Measurements from ENCODE around the gene ZNF736. TPM values are rescaled to one million over a fixed set of nuclear protein-coding genes. Genes with fewer than 3 reads are reported as not detected.

The ZNF736 gene
- total RNA-seq, 2 donors from 2014 or later: not detected

GRCh38 chr7:64371116-64371515 lies 57.4 kb downstream of the ZNF736 start:
- Histone ChIP-seq H3K36me3 (ENCODE audit: control insufficient read depth, insufficient read depth, low read length) (no peaks in the 10 kb centered on the region), H3K27me3 (ENCODE audit: control insufficient read depth, insufficient read depth, low read length, poor library complexity, severe bottlenecking) (no peaks in the 10 kb centered on the region), H3K9ac (ENCODE audit: extremely low read depth, low read length, poor library complexity, severe bottlenecking) (no peak overlapping the region), H3K4me1 (ENCODE audit: control insufficient read depth, insufficient read depth, low read length) (no peaks in the 10 kb centered on the region), H3K27ac (ENCODE audit: low read depth, low read length) (no peak overlapping the region), H3K4me3 (ENCODE audit: low read length) (no peak overlapping the region), H3K9me3 (ENCODE audit: control insufficient read depth, low read length) (peaks cover 88% of the 10 kb centered on the region)
- no peak for TF ChIP-seq CTCF (conservative IDR thresholded peaks at IDR 0.05)
- no peak overlapping the region for H3K27ac Mint-ChIP-seq
- no peaks in the 10 kb centered on the region for H3K36me3 Mint-ChIP-seq (ENCODE audit: low read depth)
- no peaks in the 10 kb centered on the region for H3K27me3 Mint-ChIP-seq (ENCODE audit: insufficient read depth)
- no peaks in the 10 kb centered on the region for H3K4me1 Mint-ChIP-seq
- 74 to 94% methylated on average over 2 of the region's 2 CpGs for WGBS, 2 experiments (ENCODE audit: insufficient coverage in 1 of 2, insufficient read length in 1 of 2)
- no peak overlapping the region for H3K4me3 Mint-ChIP-seq
- DNase-seq: no peak
- H3K9me3 Mint-ChIP-seq: peaks cover 98% of the 10 kb centered on the region

- no peak overlapping the region for H3K4me3 Mint-ChIP-seq
- no peaks in the 10 kb centered on the region for H3K4me1 ChIP-seq (ENCODE audit: control insufficient read depth, insufficient read depth, low read length)
- H3K36me3 Mint-ChIP-seq (ENCODE audit: low read depth): no peaks in the 10 kb centered on the region
- DNase-seq: no peak
- H3K9me3 Mint-ChIP-seq: peaks cover 98% of the 10 kb centered on the region
- H3K27me3 ChIP-seq (ENCODE audit: control insufficient read depth, insufficient read depth, low read length, poor library complexity, severe bottlenecking): no peaks in the 10 kb centered on the region
- H3K4me1 Mint-ChIP-seq: no peaks in the 10 kb centered on the region
- peaks cover 87% of the 10 kb centered on the region for H3K9me3 ChIP-seq (ENCODE audit: control insufficient read depth, low read length)
- no peak for TF ChIP-seq CTCF (conservative IDR thresholded peaks at IDR 0.05)
- H3K36me3 ChIP-seq (ENCODE audit: control insufficient read depth, insufficient read depth, low read length): no peaks in the 10 kb centered on the region
- H3K9ac ChIP-seq (ENCODE audit: extremely low read depth, low read length, poor library complexity, severe bottlenecking): no peak overlapping the region
- H3K27me3 Mint-ChIP-seq (ENCODE audit: insufficient read depth): no peaks in the 10 kb centered on the region
- no peak overlapping the region for H3K4me3 ChIP-seq (ENCODE audit: low read length)
- no peak overlapping the region for H3K27ac Mint-ChIP-seq
- no peak overlapping the region for H3K27ac ChIP-seq (ENCODE audit: low read depth, low read length)
- WGBS, 2 experiments (ENCODE audit: insufficient coverage in 1 of 2, insufficient read length in 1 of 2): 67 to 78% methylated on average over 2 of the region's 2 CpGs
Measured at GRCh38 chr7:64373017-64373416, 59.3 kb downstream of the ZNF736 start.

DNA sequence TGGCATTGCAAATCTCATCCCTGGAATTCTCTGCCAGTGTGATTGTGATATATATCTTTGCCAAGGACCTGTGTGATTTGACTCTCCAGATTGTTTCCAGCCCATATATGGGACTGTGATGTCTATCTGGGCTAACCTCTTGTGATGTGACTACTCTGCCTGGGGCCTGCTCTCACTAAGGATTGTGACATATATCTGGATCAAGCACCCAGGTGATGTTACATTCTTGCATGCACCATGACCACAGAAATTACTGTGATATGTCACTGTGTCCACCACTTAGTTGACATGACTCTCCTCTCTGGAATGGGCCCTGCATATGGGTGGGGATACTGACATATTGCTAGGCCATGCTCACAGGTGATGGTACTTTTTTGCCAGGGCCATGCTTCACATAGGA lies 86.6 kb downstream of the ZNF736 start:
- Histone ChIP-seq H3K4me1 (ENCODE audit: control insufficient read depth, insufficient read depth, low read length) (no peaks in the 10 kb centered on the region), H3K9me3 (ENCODE audit: control insufficient read depth, low read length) (peaks cover 68% of the 10 kb centered on the region), H3K27me3 (ENCODE audit: control insufficient read depth, insufficient read depth, low read length, poor library complexity, severe bottlenecking) (no peaks in the 10 kb centered on the region), H3K27ac (ENCODE audit: low read depth, low read length) (no peak overlapping the region), H3K9ac (ENCODE audit: extremely low read depth, low read length, poor library complexity, severe bottlenecking) (no peak overlapping the region), H3K36me3 (ENCODE audit: control insufficient read depth, insufficient read depth, low read length) (no peaks in the 10 kb centered on the region), H3K4me3 (ENCODE audit: low read length) (no peak overlapping the region)
- Mint-ChIP-seq H3K9me3 (peaks cover 91% of the 10 kb centered on the region), H3K36me3 (ENCODE audit: low read depth) (no peaks in the 10 kb centered on the region), H3K27ac (no peak overlapping the region), H3K4me1 (no peaks in the 10 kb centered on the region), H3K4me3 (no peak overlapping the region), H3K27me3 (ENCODE audit: insufficient read depth) (no peaks in the 10 kb centered on the region)
- DNase-seq: no peak
- TF ChIP-seq CTCF (conservative IDR thresholded peaks at IDR 0.05): no peak

Other genes starting within 250 kb of the ZNF736 start
- not detected for gene ZNF735, start 106.8 kb upstream of the ZNF736 start, total RNA-seq
- gene ZNF679, start 85.5 kb upstream of the ZNF736 start, total RNA-seq: not detected
- 10 to 100 TPM; 14.6 to 19.5 TPM for gene ZNF680, start 249.1 kb downstream of the ZNF736 start, total RNA-seq

Measured in endodermal cell (in vitro differentiated cells).